ENCODE data around the gene CNTROB.

The CNTROB gene

GRCh38 chr17:7886227-7887037, 45.6 kb upstream of the CNTROB start:
- CTCF ChIA-PET, result interaction anchor here (0.9 to 1.5 kb wide), 6 partner anchors 11 to 51 kb away, joined by 3 to 10 read pairs (median 4); no protein-coding TSS in a partner anchor
- peak overlapping the region; percentile 47 to 83 for H3K27ac ChIP-seq (ENCODE audit: insufficient read depth in 1 of 2, low read depth in 1 of 2, low read length in 2 of 2, poor library complexity in 1 of 2, severe bottlenecking in 2 of 2)
- peaks cover 2 to 19% (median 13%) of the 10 kb centered on the region in 4 experiments for H3K36me3 ChIP-seq (ENCODE audit: control insufficient read depth in 4 of 4, insufficient read depth in 4 of 4, low read length in 3 of 4)
- peak overlapping the region; percentile 69 to 96 (median 88) for H3K4me3 ChIP-seq (ENCODE audit: control insufficient read depth in 1 of 7, extremely low read depth in 1 of 7, insufficient read depth in 4 of 7, low read depth in 2 of 7, low read length in 6 of 7)
- POLR2A ChIA-PET, result interaction anchor here (0.7 kb wide), 1 partner anchor 18 kb away, joined by 3 read pairs; no protein-coding TSS in a partner anchor
- H3K4me1 ChIP-seq (ENCODE audit: control extremely low read depth in 1 of 4, control insufficient read depth in 4 of 4, insufficient read depth in 4 of 4, low read length in 3 of 4), result peaks cover 9 to 72% (median 62%) of the 10 kb centered on the region in 4 experiments
- 3% methylated on average over 21 of the region's 30 CpGs for WGBS (ENCODE audit: insufficient coverage)
- H3K9me3 ChIP-seq (ENCODE audit: control extremely low read depth in 1 of 5, control insufficient read depth in 4 of 5, insufficient read depth in 2 of 5, low read depth in 1 of 5, low read length in 4 of 5), result no peaks in the 10 kb centered on the region
- DNase-seq, result peak in 2 of 3 donors; percentile 44 to 62
- no peaks in the 10 kb centered on the region for H3K27me3 ChIP-seq (replicated peaks in 2 of 5; ENCODE audit: control insufficient read depth in 4 of 5, insufficient read depth in 5 of 5, low read length in 4 of 5)

GRCh38 chr17:7887038-7887481, 44.9 kb upstream of the CNTROB start:
- H3K27ac ChIP-seq (ENCODE audit: insufficient read depth in 1 of 2, low read depth in 1 of 2, low read length in 2 of 2, poor library complexity in 1 of 2, severe bottlenecking in 2 of 2), result peak overlapping the region; percentile 47 to 83
- H3K4me1 ChIP-seq (ENCODE audit: control extremely low read depth in 1 of 4, control insufficient read depth in 4 of 4, insufficient read depth in 4 of 4, low read length in 3 of 4), result peaks cover 7 to 66% (median 56%) of the 10 kb centered on the region in 4 experiments
- WGBS (ENCODE audit: insufficient coverage), result 0% methylated on average over 1 of the region's 8 CpGs
- DNase-seq, result no peak
- CTCF ChIA-PET, result interaction anchor here (1.4 to 1.5 kb wide), 2 partner anchors 19 to 22 kb away, joined by 4 to 10 read pairs; no protein-coding TSS in a partner anchor
- no peaks in the 10 kb centered on the region for H3K27me3 ChIP-seq (replicated peaks in 2 of 5; ENCODE audit: control insufficient read depth in 4 of 5, insufficient read depth in 5 of 5, low read length in 4 of 5)
- H3K36me3 ChIP-seq (ENCODE audit: control insufficient read depth in 4 of 4, insufficient read depth in 4 of 4, low read length in 3 of 4), result peaks cover 2 to 24% (median 16%) of the 10 kb centered on the region in 4 experiments
- POLR2A ChIA-PET, result no interaction called here
- H3K4me3 ChIP-seq (ENCODE audit: control insufficient read depth in 1 of 7, extremely low read depth in 1 of 7, insufficient read depth in 4 of 7, low read depth in 2 of 7, low read length in 6 of 7), result peak overlapping the region in 6 of 7 experiments; percentile 69 to 96 (median 85)
- no peaks in the 10 kb centered on the region for H3K9me3 ChIP-seq (ENCODE audit: control extremely low read depth in 1 of 5, control insufficient read depth in 4 of 5, insufficient read depth in 2 of 5, low read depth in 1 of 5, low read length in 4 of 5)

GRCh38 chr17:7887482-7888183, 44.4 kb upstream of the CNTROB start:
- DNase-seq, result peak; percentile 91 to 96 (median 95)
- no peaks in the 10 kb centered on the region for H3K9me3 ChIP-seq (ENCODE audit: control extremely low read depth in 1 of 5, control insufficient read depth in 4 of 5, insufficient read depth in 2 of 5, low read depth in 1 of 5, low read length in 4 of 5)
- peaks cover 4 to 26% (median 17%) of the 10 kb centered on the region in 4 experiments for H3K36me3 ChIP-seq (ENCODE audit: control insufficient read depth in 4 of 4, insufficient read depth in 4 of 4, low read length in 3 of 4)
- peaks cover 7 to 60% (median 51%) of the 10 kb centered on the region in 4 experiments for H3K4me1 ChIP-seq (ENCODE audit: control extremely low read depth in 1 of 4, control insufficient read depth in 4 of 4, insufficient read depth in 4 of 4, low read length in 3 of 4)
- ChIA-PET POLR2A (no interaction called here), CTCF (interaction anchor here (5.4 kb wide), 1 partner anchor 25 kb away, joined by 60 read pairs; no protein-coding TSS in a partner anchor)
- H3K27me3 ChIP-seq (replicated peaks in 2 of 5; ENCODE audit: control insufficient read depth in 4 of 5, insufficient read depth in 5 of 5, low read length in 4 of 5), result no peaks in the 10 kb centered on the region
- H3K4me3 ChIP-seq (ENCODE audit: control insufficient read depth in 1 of 7, extremely low read depth in 1 of 7, insufficient read depth in 4 of 7, low read depth in 2 of 7, low read length in 6 of 7), result peak overlapping the region; percentile 51 to 96 (median 82)
- peak overlapping the region; percentile 47 to 83 for H3K27ac ChIP-seq (ENCODE audit: insufficient read depth in 1 of 2, low read depth in 1 of 2, low read length in 2 of 2, poor library complexity in 1 of 2, severe bottlenecking in 2 of 2)
- WGBS (ENCODE audit: insufficient coverage), result 0% methylated on average over 24 of the region's 35 CpGs

- Histone ChIP-seq H3K36me3 (ENCODE audit: control insufficient read depth in 4 of 4, insufficient read depth in 4 of 4, low read length in 3 of 4) (peaks cover 4 to 32% (median 20%) of the 10 kb centered on the region in 4 experiments), H3K27ac (ENCODE audit: insufficient read depth in 1 of 2, low read depth in 1 of 2, low read length in 2 of 2, poor library complexity in 1 of 2, severe bottlenecking in 2 of 2) (peak within 1 kb of the TSS; percentile 12 to 83), H3K27me3 (replicated peaks in 2 of 5; ENCODE audit: control insufficient read depth in 4 of 5, insufficient read depth in 5 of 5, low read length in 4 of 5) (no peaks in the 10 kb centered on the region), H3K4me3 (ENCODE audit: control insufficient read depth in 1 of 7, extremely low read depth in 1 of 7, insufficient read depth in 4 of 7, low read depth in 2 of 7, low read length in 6 of 7) (peak within 1 kb of the TSS; percentile 51 to 96 (median 82)), H3K9me3 (ENCODE audit: control extremely low read depth in 1 of 5, control insufficient read depth in 4 of 5, insufficient read depth in 2 of 5, low read depth in 1 of 5, low read length in 4 of 5) (no peaks in the 10 kb centered on the region), H3K4me1 (ENCODE audit: control extremely low read depth in 1 of 4, control insufficient read depth in 4 of 4, insufficient read depth in 4 of 4, low read length in 3 of 4) (peaks cover 7 to 54% (median 48%) of the 10 kb centered on the region in 4 experiments)
- POLR2A ChIA-PET, result interaction anchor here (1.0 kb wide), 1 partner anchor 31 kb away, joined by 3 read pairs; the partner anchor contains the start of gene NAA38
- CTCF ChIA-PET, result interaction anchor here (1.1 to 5.4 kb wide), 8 partner anchors 12 to 51 kb away, joined by 3 to 60 read pairs (median 5); partner anchors contain the start of genes CYB5D1 and NAA38
- WGBS (ENCODE audit: insufficient coverage), result 59% methylated on average over 15 of the region's 18 CpGs
- peak in 2 of 3 donors; percentile 43 to 52 for DNase-seq
Observed at GRCh38 chr17:7888184-7888920, 43.7 kb upstream of the CNTROB start, which contains the start of gene CHD3. CHD3 (plus strand) TSS chr17:7888789; CDS start chr17:7889001, 212 bp downstream.

GRCh38 chr17:7889166-7889955, 42.6 kb upstream of the CNTROB start:
- Histone ChIP-seq H3K36me3 (ENCODE audit: control insufficient read depth in 4 of 4, insufficient read depth in 4 of 4, low read length in 3 of 4) (peaks cover 4 to 42% (median 29%) of the 10 kb centered on the region in 4 experiments), H3K27ac (ENCODE audit: insufficient read depth in 1 of 2, low read depth in 1 of 2, low read length in 2 of 2, poor library complexity in 1 of 2, severe bottlenecking in 2 of 2) (peak overlapping the region in 1 of 2 experiments; percentile 83), H3K9me3 (ENCODE audit: control extremely low read depth in 1 of 5, control insufficient read depth in 4 of 5, insufficient read depth in 2 of 5, low read depth in 1 of 5, low read length in 4 of 5) (no peaks in the 10 kb centered on the region), H3K27me3 (replicated peaks in 2 of 5; ENCODE audit: control insufficient read depth in 4 of 5, insufficient read depth in 5 of 5, low read length in 4 of 5) (no peaks in the 10 kb centered on the region), H3K4me1 (ENCODE audit: control extremely low read depth in 1 of 4, control insufficient read depth in 4 of 4, insufficient read depth in 4 of 4, low read length in 3 of 4) (peaks cover 7 to 46% (median 43%) of the 10 kb centered on the region in 4 experiments), H3K4me3 (ENCODE audit: control insufficient read depth in 1 of 7, extremely low read depth in 1 of 7, insufficient read depth in 4 of 7, low read depth in 2 of 7, low read length in 6 of 7) (peak overlapping the region in 5 of 7 experiments; percentile 13 to 96 (median 82))
- DNase-seq, result peak; percentile 85 to 89 (median 89)
- ChIA-PET POLR2A (interaction anchor here (0.6 to 1.0 kb wide), 2 partner anchors 32 to 95 kb away, joined by 3 read pairs; partner anchors contain the start of gene NAA38), CTCF (interaction anchor here (1.1 to 5.4 kb wide), 8 partner anchors 11 to 52 kb away, joined by 3 to 60 read pairs (median 5); partner anchors contain the start of genes CYB5D1 and NAA38)
- 61% methylated on average over 10 of the region's 11 CpGs for WGBS (ENCODE audit: insufficient coverage)

All from common myeloid progenitor, CD34-positive (primary cell).